MCF 10A (cell line): Measurements from ENCODE around the gene CDC25C. TPM values are rescaled to one million over a fixed set of nuclear protein-coding genes. Genes with fewer than 3 reads are reported as not detected.

Experiments
- BruUV-seq: library from RNA; stranded (reverse); fragments of 400-500 nt; replicated peaks from 2 replicates; lab custom pipeline; 2021; lab: Mats Ljungman, UMichigan
- CTCF ChIA-PET: fragments of 300-600 bp; sonication (Branson Sonifier 250); formaldehyde crosslinking; extraction: SDS; loops from one replicate; lab custom pipeline; 2021; ENCODE audit warnings: antibody characterized with exemption, inconsistent platforms; lab: Yijun Ruan, JAX
- POLR2A ChIA-PET: fragments of 300-600, 350-650 bp; sonication (Branson Sonifier 250); formaldehyde crosslinking; extraction: SDS; loops from one replicate; lab custom pipeline; 2020; ENCODE audit warnings: antibody characterized with exemption, inconsistent platforms; lab: Yijun Ruan, JAX
- DNase-seq: peaks from one replicate; pipeline ENCODE4 v3.0.0-alpha.2; 2018; ENCODE audit not compliant: unreplicated experiment
- H3K27ac Mint-ChIP-seq: one replicate; pipeline ENCODE4 v1.8.0; 2022; ENCODE audit warnings: mild to moderate bottlenecking, low read depth, mixed read lengths; ENCODE audit not compliant: unreplicated experiment
- H3K27me3 Mint-ChIP-seq: one replicate; pipeline ENCODE4 v1.8.0; 2022; ENCODE audit warnings: mixed read lengths; ENCODE audit not compliant: insufficient read depth, unreplicated experiment
- H3K36me3 Mint-ChIP-seq: one replicate; pipeline ENCODE4 v1.8.0; 2022; ENCODE audit warnings: mild to moderate bottlenecking, moderate library complexity, mixed read lengths; ENCODE audit not compliant: insufficient read depth, unreplicated experiment
- H3K4me1 Mint-ChIP-seq: one replicate; pipeline ENCODE4 v1.8.0; 2022; ENCODE audit warnings: mixed read lengths; ENCODE audit not compliant: insufficient read depth, unreplicated experiment
- H3K4me3 Mint-ChIP-seq: one replicate; pipeline ENCODE4 v1.8.0; 2022; ENCODE audit warnings: mild to moderate bottlenecking, moderate library complexity, mixed read lengths; ENCODE audit not compliant: unreplicated experiment
- H3K9me3 Mint-ChIP-seq: one replicate; pipeline ENCODE4 v1.8.0; 2022; ENCODE audit warnings: mixed read lengths; ENCODE audit not compliant: unreplicated experiment
- intact Hi-C: fragments of 100-400 bp; cut with micrococcal nuclease; formaldehyde crosslinking; loops from 2 replicates; pipeline ENCODE4 v1.14.1; 2022
- total RNA-seq: library from RNA; stranded (reverse); gene quantifications from 2 replicates; pipeline ENCODE4 v1.2.3, GENCODE V29; 2022
- TF ChIP-seq, protein P1 (sequence below): fragments of 200-600 bp; IDR thresholded peaks from one replicate; pipeline ENCODE4 v1.8.0; 2022; ENCODE audit warnings: antibody characterized with exemption, mild to moderate bottlenecking; ENCODE audit not compliant: unreplicated experiment

CDC25C gene
- total RNA-seq, 1 experiment from 2014 or later: 12.2 TPM

DNA sequence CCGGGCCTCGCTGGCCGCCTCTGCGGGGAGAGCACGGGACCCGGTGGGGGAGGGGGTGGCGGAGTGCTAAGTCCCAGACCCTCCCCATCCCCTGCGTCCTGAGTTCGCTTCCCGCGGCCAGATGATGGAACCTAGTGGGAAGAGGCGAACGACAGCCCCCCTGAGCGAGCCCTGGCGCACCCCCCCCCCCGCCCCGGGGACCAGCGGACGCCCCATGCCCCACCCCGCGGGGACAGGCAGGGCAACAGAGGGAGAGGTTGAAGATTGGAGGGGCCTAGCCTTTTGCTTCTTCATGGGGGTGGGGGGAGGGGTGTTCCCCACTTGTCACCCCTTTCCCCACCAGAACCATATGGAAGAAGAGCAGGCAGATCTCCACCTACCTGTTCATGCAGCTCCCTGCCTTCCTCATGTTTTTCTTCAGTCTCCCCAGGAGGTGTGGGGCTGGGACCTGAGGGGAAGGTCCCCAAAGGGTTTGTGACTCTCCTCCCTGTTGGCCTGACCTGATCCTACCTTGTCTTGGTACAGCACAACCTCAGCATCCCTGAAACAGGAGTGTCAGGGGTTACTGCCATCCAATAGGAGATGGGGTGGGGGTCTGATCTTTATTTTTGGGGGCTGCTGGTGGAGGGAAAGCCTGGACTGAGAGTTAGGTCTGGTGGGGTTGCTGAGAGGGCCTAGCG lies 6.9 kb upstream of the CDC25C start:
- POLR2A ChIA-PET: interaction anchor here (0.6 to 13.3 kb wide), 16 partner anchors 7 to 237 kb away, joined by 3 to 395 read pairs (median 6); partner anchors contain the start of genes BRD8, CDC23, ETF1 and HSPA9
- intact Hi-C loops: loop anchor here (1.0 to 10.0 kb wide), 3 partner anchors 13 to 586 kb away; partner anchors contain the start of genes ETF1 and HNRNPA0

DNA sequence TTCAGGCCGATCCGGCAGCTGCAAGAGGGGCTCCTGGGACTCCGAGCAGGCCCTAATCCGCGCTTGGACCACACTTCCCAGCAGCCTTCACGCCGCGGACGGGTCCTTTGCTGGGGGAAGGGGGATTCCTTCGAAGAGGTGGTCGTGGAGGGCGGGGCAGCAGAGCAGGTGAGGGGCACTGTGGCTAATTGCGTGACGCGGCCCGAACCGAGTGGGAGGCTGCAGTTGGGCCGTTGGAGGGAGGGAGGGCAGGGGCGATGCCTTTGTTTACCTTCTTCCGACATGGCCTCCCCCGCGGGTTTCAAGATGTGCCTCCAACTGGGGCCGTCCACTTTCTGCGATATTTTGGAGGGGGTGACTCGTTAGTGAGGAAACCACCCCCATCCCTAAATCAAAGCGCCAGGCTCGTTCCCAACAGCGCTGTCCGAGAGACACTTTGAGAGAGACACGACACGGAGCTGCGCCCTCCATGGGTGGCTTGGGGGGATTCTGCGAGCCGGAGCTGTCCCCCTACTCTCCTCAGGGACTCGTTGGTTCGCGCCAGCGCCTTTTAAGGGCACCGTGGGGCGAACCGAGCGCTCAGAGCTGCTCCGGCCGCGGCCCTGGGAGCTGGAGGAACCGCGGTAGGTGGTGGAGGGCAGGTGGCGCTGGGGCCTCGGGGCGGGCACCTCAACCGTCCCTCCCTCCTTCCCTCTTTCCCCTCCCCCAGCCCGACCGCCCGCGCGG lies 6.2 kb upstream of the CDC25C start, which contains the start of gene FAM53C:
Gene FAM53C (plus strand): TSS at position 582 of the 726 bp plus-strand sequence. CDS start 3,070 bp downstream, outside the sequence.
- BruUV-seq: no TSS peak
- peak within 1 kb of the TSS; percentile 100 for H3K27ac Mint-ChIP-seq
- ChIA-PET POLR2A (interaction anchor here (0.6 to 13.3 kb wide), 19 partner anchors 8 to 237 kb away, joined by 3 to 395 read pairs (median 5); partner anchors contain the start of genes BRD8, CDC23, ETF1 and HSPA9), CTCF (interaction anchor here (0.6 to 13.7 kb wide), 9 partner anchors 13 to 127 kb away, joined by 3 to 323 read pairs (median 3); partner anchors contain the start of gene KDM3B)
- peak within 1 kb of the TSS; percentile 88 for H3K4me3 Mint-ChIP-seq
- DNase-seq: peak; percentile 97
- intact Hi-C loops: loop anchor here (5.0 to 10.0 kb wide), 2 partner anchors 207 to 586 kb away; partner anchors contain the start of genes ETF1 and HNRNPA0
- H3K9me3 Mint-ChIP-seq: no peaks in the 10 kb centered on the region
- H3K36me3 Mint-ChIP-seq: peaks cover 20% of the 10 kb centered on the region
- peaks cover 48% of the 10 kb centered on the region for H3K4me1 Mint-ChIP-seq
- no peaks in the 10 kb centered on the region for H3K27me3 Mint-ChIP-seq
- TF ChIP-seq, protein P1, sequence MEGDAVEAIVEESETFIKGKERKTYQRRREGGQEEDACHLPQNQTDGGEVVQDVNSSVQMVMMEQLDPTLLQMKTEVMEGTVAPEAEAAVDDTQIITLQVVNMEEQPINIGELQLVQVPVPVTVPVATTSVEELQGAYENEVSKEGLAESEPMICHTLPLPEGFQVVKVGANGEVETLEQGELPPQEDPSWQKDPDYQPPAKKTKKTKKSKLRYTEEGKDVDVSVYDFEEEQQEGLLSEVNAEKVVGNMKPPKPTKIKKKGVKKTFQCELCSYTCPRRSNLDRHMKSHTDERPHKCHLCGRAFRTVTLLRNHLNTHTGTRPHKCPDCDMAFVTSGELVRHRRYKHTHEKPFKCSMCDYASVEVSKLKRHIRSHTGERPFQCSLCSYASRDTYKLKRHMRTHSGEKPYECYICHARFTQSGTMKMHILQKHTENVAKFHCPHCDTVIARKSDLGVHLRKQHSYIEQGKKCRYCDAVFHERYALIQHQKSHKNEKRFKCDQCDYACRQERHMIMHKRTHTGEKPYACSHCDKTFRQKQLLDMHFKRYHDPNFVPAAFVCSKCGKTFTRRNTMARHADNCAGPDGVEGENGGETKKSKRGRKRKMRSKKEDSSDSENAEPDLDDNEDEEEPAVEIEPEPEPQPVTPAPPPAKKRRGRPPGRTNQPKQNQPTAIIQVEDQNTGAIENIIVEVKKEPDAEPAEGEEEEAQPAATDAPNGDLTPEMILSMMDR: no peak

More for the DNA sequence above, 6.9 kb upstream of the CDC25C start:
- no peak for DNase-seq
- Mint-ChIP-seq H3K4me3 (peak overlapping the region; percentile 88), H3K9me3 (no peaks in the 10 kb centered on the region), H3K36me3 (peaks cover 27% of the 10 kb centered on the region), H3K27ac (peak overlapping the region; percentile 100), H3K4me1 (peaks cover 48% of the 10 kb centered on the region), H3K27me3 (no peaks in the 10 kb centered on the region)
- no TSS peak for BruUV-seq
- TF ChIP-seq, protein P1: no peak
- CTCF ChIA-PET: interaction anchor here (0.6 to 13.7 kb wide), 9 partner anchors 14 to 128 kb away, joined by 3 to 323 read pairs (median 4); partner anchors contain the start of gene KDM3B

DNA sequence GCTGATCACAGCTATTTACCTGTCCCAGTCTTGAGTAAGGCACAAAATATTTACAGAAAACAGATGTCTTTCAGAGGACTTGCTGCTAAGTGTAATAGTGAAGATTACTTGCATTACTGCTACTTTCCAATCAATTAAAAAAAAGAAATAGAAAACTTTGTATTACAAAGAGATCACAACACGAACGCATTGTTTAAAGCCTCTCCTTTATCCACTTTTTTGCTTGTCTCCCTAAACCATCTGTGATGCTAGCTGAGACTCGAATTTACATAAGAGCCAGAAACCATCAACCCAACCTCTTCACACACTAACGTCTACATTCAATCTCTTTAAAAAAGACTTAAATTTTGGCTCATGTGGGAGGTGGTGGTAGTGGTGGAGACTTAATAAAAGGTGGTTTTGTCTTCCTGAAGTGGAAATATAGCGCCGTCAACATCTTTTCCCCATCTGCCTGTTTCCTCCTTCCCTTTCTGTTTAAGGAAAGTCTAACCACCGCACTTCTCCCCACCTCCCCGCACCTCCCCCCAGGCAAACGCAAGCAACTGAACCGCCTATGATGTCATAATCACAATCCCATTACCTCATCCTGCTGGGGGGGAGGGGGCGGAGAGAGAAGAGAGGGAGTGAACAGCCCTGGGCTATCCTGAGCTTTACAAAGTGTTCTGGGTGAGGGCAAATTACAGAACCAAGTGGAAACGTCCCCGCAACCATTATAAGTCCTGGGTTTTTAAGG lies 5.5 kb upstream of the CDC25C start:
- intact Hi-C loops: loop anchor here (5.0 to 10.0 kb wide), 2 partner anchors 208 to 585 kb away; partner anchors contain the start of genes ETF1 and HNRNPA0
- peak; percentile 88 for DNase-seq
- peak overlapping the region; percentile 88 for H3K4me3 Mint-ChIP-seq
- peaks cover 49% of the 10 kb centered on the region for H3K4me1 Mint-ChIP-seq
- H3K27ac Mint-ChIP-seq: peak overlapping the region; percentile 100
- TF ChIP-seq, protein P1: no peak
- no peaks in the 10 kb centered on the region for H3K9me3 Mint-ChIP-seq
- ChIA-PET CTCF (interaction anchor here (0.9 to 13.7 kb wide), 4 partner anchors 12 to 74 kb away, joined by 3 to 323 read pairs (median 3); partner anchors contain the start of gene KDM3B), POLR2A (interaction anchor here (0.7 to 13.3 kb wide), 12 partner anchors 8 to 238 kb away, joined by 3 to 395 read pairs (median 7); partner anchors contain the start of genes BRD8, CDC23, ETF1 and HSPA9)
- no peaks in the 10 kb centered on the region for H3K27me3 Mint-ChIP-seq
- BruUV-seq: TSS peak; percentile 95
- peaks cover 13% of the 10 kb centered on the region for H3K36me3 Mint-ChIP-seq
